Inferior parietal cortex (tissue), 1 donor: ENCODE data around the gene GABRQ.

Experiments used
- DNase-seq: peaks from one replicate; pipeline ENCODE4 v3.0.0-alpha.2; 2016; ENCODE audit errors: extremely low spot score

Gene GABRQ

DNA sequence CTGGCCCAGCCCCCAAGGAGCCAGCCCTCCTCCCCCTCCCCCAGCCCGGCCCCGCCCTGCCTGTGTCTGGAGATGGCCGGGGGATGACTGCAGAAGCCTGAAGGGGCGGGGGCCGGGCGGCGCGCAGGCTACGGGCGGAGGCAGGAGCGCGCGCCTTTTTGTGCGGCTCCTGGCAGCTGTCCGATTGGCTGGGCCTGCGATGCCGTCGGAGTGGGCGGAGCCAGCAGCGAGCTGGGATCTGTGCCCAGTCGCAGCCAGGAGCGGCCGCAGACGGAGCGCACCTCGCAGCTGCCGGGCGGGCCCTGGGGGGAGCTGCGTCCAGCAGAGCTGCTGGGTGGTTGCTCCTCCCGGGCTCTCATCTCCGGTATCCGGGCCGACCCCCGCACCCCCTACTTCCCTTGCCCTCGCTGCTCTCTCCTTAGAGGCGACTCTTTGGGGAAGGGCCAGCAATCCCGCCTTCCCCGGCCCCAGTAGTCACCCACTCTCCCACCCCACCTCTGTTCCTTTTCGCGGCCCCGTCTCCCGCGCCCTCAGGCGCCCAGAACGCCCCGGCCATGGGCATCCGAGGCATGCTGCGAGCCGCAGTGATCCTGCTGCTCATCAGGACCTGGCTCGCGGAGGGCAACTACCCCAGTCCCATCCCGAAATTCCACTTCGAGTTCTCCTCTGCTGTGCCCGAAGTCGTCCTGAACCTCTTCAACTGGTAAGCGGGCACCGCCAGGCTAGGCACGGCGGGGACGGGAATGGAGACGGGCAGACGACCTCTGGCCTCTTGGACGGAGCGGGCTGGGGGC, at the start of gene GABRQ:
TSS of gene GABRQ (plus strand) at position 247 of the 794 bp plus-strand sequence. CDS start at position 555, 308 bp downstream.
- no peak for DNase-seq

DNA sequence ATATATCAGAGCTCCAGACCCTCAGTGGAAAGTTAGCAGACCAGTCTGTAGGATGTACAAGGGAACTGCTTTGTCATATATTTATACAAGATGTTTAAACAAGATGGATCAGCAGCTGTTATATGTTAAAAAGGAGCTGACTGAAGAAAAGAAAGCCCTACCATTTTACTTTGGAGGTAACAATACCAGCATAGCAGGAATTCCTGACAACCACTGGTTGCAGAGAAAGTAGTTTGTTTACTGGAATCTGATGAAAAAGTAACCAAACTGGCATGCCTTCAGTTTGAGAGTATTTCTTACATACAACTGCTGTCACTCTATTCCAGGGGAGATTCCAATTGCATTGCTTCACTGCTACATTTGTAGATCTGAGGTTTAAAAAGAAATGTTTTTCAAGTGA, 49.5 kb upstream of the GABRQ start:
- DNase-seq = no peak

DNA sequence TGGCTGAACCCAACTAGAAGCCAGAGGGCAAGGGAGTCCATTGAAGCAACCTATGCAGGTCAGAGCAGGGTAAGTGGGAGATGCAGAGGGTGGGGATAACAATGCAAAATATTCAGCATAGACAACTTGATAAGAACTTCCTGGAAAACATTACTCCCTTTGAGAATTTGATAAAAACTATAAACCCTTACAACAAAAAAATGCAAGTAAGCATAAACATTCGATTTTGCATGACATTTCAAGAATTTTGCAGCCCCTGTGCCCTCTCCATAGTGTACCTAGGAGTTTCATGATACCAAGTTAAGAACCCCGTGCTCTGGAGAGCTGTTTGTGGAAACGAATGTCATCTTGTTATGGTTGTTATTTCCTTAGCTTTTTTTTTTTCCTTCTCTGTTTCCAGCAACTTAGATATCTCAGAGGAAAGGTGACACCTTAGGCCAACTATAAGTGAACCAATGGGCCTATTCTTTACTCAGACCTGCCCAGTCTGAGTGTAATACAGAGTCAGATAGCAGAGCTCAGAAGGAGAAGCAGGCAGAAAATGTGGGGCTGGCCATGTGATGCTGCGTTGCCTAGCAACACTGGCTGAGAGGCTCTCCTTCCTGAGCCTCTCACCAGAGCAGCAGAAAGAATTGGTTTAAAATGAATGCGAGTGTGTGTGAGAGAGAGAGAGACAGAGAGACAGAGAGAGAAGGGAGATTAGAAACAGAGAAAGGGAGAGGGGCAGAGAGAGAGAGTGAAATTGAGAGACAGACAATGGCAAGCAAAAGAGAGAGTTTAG, 36.7 kb upstream of the GABRQ start:
- peak; percentile 35 for DNase-seq

- DNase-seq = peak; percentile 7
Observed at GRCh38 chrX:152601848-152602616, 35.7 kb upstream of the GABRQ start.

- DNase-seq = no peak
Observed at GRCh38 chrX:152614791-152615190, 22.9 kb upstream of the GABRQ start.

DNA sequence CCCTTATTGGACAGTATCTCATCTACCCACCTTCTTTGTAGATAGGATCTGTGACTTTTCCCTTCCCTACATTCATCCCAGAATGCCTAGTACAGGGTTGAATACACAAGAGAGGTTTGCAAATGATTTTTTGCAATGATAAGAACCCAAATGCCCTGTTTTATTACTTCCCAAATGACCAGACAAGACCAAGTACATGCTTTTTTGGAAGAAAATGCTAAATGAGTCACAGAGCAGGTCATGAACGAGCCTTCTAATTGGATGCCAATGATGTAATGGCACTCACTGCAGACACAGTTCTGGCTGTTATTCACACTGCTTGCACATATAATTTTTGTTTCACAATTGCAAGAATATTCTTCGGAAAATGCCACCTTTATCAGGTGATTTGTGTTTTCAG, 17.8 kb upstream of the GABRQ start:
- DNase-seq = no peak

DNA sequence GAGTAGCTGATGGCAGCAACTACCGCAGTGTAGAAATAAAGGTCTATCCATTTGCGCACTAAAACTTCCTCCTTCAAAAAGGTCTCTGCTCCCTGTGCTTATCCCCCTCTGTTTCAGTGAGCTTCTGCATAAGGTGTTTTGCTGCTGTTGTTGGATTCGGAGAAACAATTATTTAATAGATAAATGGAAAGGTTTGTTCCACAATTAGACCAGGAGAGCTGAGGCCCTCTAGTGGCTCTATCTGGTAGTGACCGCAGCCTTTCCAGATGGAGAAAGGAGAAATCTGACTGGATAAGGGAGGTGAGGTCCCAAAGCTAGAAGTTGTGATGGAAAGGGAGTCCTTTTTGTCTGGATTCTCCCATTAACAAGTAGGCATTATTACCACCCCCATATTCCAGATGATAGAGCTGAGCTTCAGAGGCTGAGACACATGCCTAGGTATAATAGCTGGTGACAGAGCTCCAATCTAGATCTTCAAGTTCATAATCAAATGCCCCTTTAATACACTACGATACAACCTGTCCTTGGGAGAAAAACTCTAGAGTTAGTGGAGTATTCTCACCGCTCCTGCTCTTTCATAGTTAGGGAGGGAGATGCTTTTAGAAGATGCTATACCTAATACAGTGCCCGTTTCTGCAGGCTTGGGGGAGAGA, 5.1 kb upstream of the GABRQ start:
- DNase-seq = peak; percentile 76

GRCh38 chrX:152635941-152636340, 1.8 kb upstream of the GABRQ start:
- peak; percentile 74 for DNase-seq

- no peak for DNase-seq
Observed at GRCh38 chrX:152638443-152638904, 779 bp downstream of the GABRQ start.

- DNase-seq = no peak
Observed at GRCh38 chrX:152639426-152639825, 1.7 kb downstream of the GABRQ start.

GRCh38 chrX:152640034-152640818, 2.5 kb downstream of the GABRQ start:
- DNase-seq = no peak

- DNase-seq = no peak
Observed at GRCh38 chrX:152641256-152641875, 3.7 kb downstream of the GABRQ start.

DNA sequence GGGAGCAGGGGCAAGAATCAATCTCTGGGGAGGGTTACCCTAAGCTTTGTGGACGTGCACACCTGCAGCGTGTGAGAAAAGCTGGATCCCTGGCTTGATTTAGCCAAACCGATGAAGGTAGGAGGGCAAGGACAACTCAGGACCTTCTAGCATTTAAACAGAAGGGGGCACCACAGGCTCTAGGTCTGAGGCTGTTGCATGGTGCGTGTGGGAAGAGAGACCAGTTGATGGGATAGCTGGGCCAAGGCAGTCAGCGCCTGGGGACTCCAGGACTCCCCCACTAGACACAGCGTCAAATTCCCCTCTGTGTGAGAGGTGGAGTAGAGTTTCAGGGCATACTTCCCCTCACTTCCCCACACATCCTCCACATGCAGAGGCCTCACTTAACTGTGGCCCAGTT, 4.3 kb downstream of the GABRQ start:
- peak; percentile 49 for DNase-seq

- DNase-seq = peak; percentile 24
Observed at GRCh38 chrX:152642931-152643564, 5.4 kb downstream of the GABRQ start.

DNA sequence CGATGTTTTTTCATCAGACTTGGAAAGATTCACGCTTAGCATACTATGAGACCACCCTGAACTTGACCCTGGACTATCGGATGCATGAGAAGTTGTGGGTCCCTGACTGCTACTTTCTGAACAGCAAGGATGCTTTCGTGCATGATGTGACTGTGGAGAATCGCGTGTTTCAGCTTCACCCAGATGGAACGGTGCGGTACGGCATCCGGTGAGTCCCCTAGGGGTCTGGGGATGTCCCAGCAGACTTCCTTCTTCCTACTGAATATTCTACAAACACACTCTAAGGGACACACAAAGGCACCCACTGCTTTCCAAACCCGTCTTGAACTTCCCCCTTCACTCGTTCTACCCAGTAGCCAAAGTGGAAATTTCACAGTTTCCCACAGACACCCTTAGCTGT, 9.3 kb downstream of the GABRQ start:
- no peak for DNase-seq

DNA sequence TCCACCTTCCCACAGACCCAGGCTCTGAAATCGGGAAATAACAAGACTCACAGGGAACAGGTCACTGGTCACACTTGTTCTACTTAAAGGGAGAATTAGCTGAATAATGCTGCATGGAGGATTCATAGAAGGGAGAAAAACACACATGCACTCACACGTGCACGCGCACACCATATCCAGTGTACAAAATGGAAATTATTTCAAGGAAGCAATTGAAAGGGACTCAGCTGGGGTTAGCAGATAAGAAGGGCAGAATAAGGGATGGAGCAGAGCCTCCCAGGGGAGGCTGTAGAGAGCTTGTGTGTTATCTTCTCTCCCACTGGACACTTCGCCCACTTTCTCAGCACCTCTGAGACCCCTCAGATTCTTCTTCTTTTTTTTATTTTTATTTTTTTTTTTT, 10.3 kb downstream of the GABRQ start:
- no peak for DNase-seq

DNA sequence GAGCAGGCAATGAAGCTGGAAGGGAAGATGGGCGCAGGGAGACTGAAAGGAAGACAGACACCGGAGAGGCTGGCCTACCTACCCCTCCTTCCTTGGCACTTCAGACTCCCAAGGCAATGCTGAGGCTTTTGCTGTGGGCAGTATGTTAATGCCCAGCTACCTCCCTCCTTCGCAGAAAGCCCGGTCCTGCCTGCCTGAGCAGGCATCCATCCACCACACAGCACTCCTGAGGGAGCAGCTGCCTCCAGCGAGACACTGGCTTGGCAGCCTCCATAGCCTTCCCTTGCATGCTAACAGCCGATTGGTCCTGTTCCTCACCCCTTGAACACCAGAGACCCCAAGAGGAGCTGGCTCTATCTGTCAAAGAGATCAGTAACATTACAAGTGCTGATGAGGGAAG, 14.4 kb downstream of the GABRQ start:
- no peak for DNase-seq

DNA sequence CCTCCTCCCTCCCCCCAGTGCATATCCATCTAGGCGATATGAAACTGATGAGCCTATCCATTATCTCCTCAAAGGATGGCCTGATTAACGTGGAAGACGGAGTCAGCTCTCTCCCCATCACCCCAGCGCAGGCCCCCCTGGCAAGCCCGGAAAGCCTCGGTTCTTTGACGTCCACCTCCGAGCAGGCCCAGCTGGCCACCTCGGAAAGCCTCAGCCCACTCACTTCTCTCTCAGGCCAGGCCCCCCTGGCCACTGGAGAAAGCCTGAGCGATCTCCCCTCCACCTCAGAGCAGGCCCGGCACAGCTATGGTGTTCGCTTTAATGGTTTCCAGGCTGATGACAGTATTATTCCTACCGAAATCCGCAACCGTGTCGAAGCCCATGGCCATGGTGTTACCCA, 14.8 kb downstream of the GABRQ start:
- DNase-seq = no peak

DNA sequence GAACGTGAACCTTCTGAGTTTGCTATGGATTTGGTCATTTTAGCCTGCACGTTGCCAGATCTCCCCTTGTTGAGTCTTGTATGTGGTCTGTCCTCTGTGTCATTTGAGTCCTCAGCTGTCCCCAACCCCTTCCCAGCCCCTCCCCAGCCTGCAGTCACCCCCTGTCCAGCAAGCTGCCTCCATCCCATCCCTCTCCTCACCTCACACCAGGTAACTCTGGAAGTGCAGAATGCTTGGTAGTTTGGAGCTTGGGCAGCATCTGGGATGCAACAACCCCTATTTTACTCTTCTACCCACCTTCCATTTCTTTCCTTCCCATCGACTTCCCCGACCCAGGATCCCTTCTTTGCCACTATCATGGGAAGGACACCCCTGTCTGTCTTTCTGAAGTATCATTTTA, 18.4 kb downstream of the GABRQ start:
- no peak for DNase-seq

DNA sequence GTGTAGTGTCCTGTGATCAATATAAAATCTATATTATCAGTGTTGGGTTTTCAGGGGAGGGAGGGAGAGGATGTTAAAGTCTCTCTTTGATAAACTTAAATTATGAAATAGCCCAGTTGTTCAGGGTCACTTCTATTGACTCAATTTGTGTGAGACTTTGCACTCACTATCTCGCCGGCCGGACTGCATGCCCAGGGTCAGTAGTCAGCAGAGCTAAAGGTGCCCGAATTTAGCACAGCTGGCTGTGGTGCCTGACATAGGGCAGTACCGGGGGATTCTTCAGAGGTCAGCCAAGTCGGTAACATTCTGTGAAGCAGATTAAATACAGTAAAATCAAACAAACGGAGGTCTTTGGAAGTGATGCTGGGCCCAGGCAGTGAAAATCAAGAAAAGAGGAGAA, 19.2 kb downstream of the GABRQ start:
- no peak for DNase-seq
